Measurements from ENCODE around the gene TBC1D8.

Gene TBC1D8

GRCh38 chr2:101109451-101110118 lies 41.6 kb downstream of the TBC1D8 start:
- DNase-seq, result peak; percentile 81

- no peak for DNase-seq
Measured at GRCh38 chr2:101108357-101108756, 42.8 kb downstream of the TBC1D8 start.

GRCh38 chr2:101107241-101107640 lies 43.9 kb downstream of the TBC1D8 start:
- no peak for DNase-seq

- no peak for DNase-seq
Measured at GRCh38 chr2:101106453-101107181, 44.6 kb downstream of the TBC1D8 start.

- no peak for DNase-seq
Measured at GRCh38 chr2:101105654-101106053, 45.5 kb downstream of the TBC1D8 start.

- DNase-seq, result no peak
Measured at GRCh38 chr2:101097638-101098037, 53.5 kb downstream of the TBC1D8 start.

GRCh38 chr2:101096619-101097142 lies 54.5 kb downstream of the TBC1D8 start:
- no peak for DNase-seq

- no peak for DNase-seq
Measured at GRCh38 chr2:101094351-101094750, 56.8 kb downstream of the TBC1D8 start.

GRCh38 chr2:101089942-101090799 lies 61.0 kb downstream of the TBC1D8 start:
- DNase-seq, result no peak

GRCh38 chr2:101089419-101089818 lies 61.8 kb downstream of the TBC1D8 start:
- no peak for DNase-seq

GRCh38 chr2:101087638-101088037 lies 63.5 kb downstream of the TBC1D8 start:
- DNase-seq, result no peak

- DNase-seq, result no peak
Measured at GRCh38 chr2:101083613-101084012, 67.6 kb downstream of the TBC1D8 start.

GRCh38 chr2:101082998-101083397 lies 68.2 kb downstream of the TBC1D8 start:
- DNase-seq, result no peak

- DNase-seq, result no peak
Measured at GRCh38 chr2:101081375-101081907, 69.7 kb downstream of the TBC1D8 start.

GRCh38 chr2:101080211-101081068 lies 70.7 kb downstream of the TBC1D8 start:
- DNase-seq, result no peak

- DNase-seq, result no peak
Measured at GRCh38 chr2:101076581-101076980, 74.6 kb downstream of the TBC1D8 start.

GRCh38 chr2:101064868-101065549 lies 86.2 kb downstream of the TBC1D8 start:
- no peak for DNase-seq

- no peak for DNase-seq
Measured at GRCh38 chr2:101064505-101064867, 86.7 kb downstream of the TBC1D8 start.

- DNase-seq, result no peak
Measured at GRCh38 chr2:101064125-101064502, 87.1 kb downstream of the TBC1D8 start.

- DNase-seq, result peak; percentile 80
Measured at GRCh38 chr2:101063352-101064124, 87.6 kb downstream of the TBC1D8 start.

- no peak for DNase-seq
Measured at GRCh38 chr2:101058386-101058785, 92.8 kb downstream of the TBC1D8 start.

All from femur (tissue), 1 donor.